ENCODE measurements around the gene ATRX.

The ATRX gene

DNA sequence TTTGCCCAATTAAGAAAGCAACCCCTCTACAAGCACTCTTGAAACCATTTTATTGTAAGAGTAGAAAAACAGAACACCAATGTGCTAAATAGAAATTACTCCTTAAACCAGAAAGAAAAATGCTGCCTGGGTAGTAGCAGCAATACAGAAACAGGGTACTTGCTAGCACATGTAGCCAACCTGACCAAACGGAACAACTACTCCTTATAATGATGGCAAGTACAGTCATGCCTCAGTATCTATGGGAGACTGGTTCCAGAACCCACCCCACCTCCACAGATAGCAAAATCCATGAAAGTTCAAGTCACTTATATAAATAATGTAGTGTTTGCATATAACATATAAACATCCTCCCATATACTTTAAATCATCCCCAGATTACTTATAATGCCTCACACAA, 168.8 kb downstream of the ATRX start:
- TF ChIP-seq, protein P1, sequence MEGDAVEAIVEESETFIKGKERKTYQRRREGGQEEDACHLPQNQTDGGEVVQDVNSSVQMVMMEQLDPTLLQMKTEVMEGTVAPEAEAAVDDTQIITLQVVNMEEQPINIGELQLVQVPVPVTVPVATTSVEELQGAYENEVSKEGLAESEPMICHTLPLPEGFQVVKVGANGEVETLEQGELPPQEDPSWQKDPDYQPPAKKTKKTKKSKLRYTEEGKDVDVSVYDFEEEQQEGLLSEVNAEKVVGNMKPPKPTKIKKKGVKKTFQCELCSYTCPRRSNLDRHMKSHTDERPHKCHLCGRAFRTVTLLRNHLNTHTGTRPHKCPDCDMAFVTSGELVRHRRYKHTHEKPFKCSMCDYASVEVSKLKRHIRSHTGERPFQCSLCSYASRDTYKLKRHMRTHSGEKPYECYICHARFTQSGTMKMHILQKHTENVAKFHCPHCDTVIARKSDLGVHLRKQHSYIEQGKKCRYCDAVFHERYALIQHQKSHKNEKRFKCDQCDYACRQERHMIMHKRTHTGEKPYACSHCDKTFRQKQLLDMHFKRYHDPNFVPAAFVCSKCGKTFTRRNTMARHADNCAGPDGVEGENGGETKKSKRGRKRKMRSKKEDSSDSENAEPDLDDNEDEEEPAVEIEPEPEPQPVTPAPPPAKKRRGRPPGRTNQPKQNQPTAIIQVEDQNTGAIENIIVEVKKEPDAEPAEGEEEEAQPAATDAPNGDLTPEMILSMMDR (IDR thresholded peaks at IDR 0.05; ENCODE audit: low read depth, low read length, missing control alignments) = no peak

DNA sequence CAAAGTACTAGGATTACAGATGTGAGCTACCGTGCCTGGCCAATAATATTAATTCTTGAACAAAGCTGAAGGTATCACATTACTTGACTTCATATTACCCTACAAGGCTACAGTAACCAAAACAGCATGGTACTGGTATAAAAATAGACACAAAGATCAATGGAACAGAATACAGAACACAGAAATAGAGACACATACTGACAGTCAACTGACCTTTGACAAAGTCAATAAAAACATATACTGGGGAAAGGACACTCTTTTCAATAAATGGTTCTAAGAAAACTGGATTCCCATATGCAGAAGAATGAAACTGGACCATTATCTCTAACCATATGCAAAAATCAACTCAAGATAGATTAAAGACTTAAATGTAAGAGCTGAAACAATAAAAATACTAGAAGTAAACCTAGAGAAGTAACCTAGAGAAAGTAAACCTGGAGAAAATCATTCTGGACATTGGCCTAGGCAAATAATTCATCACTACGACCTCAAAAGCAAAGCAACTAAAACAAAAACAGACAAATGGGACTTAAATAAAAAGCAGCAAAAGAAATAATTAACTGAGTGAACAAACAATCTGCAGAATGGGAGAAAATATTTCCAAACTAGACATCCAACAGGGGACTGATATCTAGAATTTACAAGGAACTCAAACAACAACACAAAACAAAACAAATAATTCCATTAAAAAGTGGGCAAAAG, 182.2 kb downstream of the ATRX start:
- TF ChIP-seq, protein P1 (IDR thresholded peaks at IDR 0.05; ENCODE audit: low read depth, low read length, missing control alignments) = no peak
- H3K4me3 ChIP-seq (ENCODE audit: low read depth, low read length) = no peak overlapping the region
- no peak for DNase-seq (ENCODE audit: low read depth)

More for the DNA sequence above, 168.8 kb downstream of the ATRX start:
- H3K4me3 ChIP-seq (ENCODE audit: low read depth, low read length) = no peak overlapping the region
- DNase-seq (ENCODE audit: low read depth) = no peak

DNA sequence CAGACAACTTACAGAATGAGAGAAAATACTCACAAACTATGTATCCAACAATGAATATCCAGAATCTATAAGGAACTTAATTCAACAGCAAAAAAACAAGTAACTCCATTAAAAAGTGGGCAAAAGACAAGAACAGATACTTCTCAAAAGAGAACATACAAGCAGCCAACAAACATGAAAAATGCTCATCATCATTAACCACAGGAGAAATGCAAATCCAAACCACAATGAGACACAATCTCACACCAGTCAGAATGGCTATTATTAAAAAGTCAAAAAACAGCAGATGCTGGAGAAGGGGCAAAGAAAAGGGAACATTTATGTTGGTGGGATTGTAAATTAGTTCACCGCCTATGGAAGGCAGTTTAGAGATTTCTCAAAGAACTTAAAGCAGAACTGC, 188.5 kb downstream of the ATRX start:
- TF ChIP-seq, protein P1 (IDR thresholded peaks at IDR 0.05; ENCODE audit: low read depth, low read length, missing control alignments) = no peak
- DNase-seq (ENCODE audit: low read depth) = no peak
- H3K4me3 ChIP-seq (ENCODE audit: low read depth, low read length) = no peak overlapping the region

DNA sequence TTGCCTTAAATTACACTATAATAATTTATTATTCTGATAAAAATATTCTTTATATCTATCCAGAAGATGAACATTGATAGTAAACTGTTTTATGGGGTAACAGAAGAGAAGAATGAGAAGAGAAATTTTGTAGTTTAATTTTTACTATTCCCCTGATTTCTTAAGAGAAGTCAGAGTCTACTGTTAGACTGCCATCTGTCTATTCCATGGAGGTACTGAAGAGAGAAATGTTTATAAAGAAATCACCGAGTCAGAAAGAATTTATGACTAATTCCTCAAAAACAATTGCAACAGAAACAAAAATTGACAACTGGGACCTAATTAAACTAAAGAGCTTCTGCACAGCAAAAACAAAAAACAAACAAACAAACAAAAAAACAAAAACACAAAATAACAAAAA, 188.9 kb downstream of the ATRX start:
- DNase-seq (ENCODE audit: low read depth) = no peak

DNA sequence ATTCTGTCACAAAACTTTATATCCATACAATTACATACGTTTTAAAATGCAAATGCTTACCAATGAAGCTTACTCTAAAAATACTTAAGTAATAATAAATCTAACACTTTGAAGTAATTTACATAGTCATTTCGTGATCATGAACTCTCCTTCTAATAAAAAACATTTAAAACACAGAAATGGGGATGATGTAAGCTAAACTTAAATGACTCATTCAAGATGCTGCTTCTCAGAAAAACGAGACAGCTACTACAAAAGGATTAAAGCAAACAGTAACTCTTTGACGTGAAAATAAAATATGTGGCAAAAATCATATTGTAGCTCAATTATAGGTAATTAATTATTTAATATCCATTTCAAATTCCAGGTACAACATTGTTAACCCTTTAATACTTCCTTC, 190.2 kb downstream of the ATRX start:
- H3K4me3 ChIP-seq (ENCODE audit: low read depth, low read length) = no peak overlapping the region
- TF ChIP-seq, protein P1 (IDR thresholded peaks at IDR 0.05; ENCODE audit: low read depth, low read length, missing control alignments) = no peak
- no peak for DNase-seq (ENCODE audit: low read depth)

More for the DNA sequence above, 188.9 kb downstream of the ATRX start:
- TF ChIP-seq, protein P1 (IDR thresholded peaks at IDR 0.05; ENCODE audit: low read depth, low read length, missing control alignments) = no peak
- H3K4me3 ChIP-seq (ENCODE audit: low read depth, low read length) = no peak overlapping the region

DNA sequence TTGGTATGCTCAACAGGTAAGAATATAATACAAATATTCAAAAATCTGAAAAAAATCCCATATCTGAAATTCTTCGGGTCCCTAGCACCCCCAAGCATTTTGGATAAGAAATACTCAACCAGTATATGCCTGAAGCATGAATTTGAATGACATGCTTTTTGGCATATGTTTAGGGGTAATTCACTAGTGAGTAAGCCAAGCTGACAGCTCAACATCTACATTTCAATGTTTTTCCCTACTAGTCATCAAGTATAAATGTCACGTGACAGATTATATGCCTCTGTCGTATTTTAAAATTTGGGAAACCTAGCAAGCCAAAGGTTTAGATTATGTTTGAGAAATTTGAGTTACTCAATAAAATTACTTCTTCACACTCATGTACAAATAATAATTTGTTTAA, 213.7 kb downstream of the ATRX start:
- TF ChIP-seq, protein P1 (IDR thresholded peaks at IDR 0.05; ENCODE audit: low read depth, low read length, missing control alignments) = no peak
- no peak for DNase-seq (ENCODE audit: low read depth)
- H3K4me3 ChIP-seq (ENCODE audit: low read depth, low read length) = no peak overlapping the region

DNA sequence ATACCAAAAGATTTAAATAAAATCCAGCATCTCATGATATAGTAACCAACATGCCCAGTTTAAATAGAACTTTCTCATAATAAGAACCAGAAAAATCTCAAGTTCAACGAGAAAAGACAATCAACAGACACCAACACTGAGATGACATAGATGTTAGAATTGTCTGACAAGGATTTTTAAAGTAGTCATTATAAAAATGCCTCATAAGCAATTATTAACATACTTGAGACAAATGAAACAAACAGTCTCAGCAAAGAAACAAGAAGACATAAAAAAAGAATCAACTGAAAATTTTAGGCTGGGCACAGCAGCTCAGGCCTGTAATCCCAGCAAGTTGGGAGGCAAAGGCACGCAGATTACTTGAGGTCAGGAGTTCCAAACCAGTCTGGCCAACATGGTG, 220.7 kb downstream of the ATRX start:
- no peak for DNase-seq (ENCODE audit: low read depth)
- no peak overlapping the region for H3K4me3 ChIP-seq (ENCODE audit: low read depth, low read length)
- TF ChIP-seq, protein P1 (IDR thresholded peaks at IDR 0.05; ENCODE audit: low read depth, low read length, missing control alignments) = no peak
